ENCODE measurements around the gene VASH1. TPM values are rescaled to one million over a fixed set of nuclear protein-coding genes. Genes with fewer than 3 reads are reported as not detected.

VASH1 gene
- total RNA-seq, 2 donors from 2014 or later = 10.3 to 19.8 TPM

DNA sequence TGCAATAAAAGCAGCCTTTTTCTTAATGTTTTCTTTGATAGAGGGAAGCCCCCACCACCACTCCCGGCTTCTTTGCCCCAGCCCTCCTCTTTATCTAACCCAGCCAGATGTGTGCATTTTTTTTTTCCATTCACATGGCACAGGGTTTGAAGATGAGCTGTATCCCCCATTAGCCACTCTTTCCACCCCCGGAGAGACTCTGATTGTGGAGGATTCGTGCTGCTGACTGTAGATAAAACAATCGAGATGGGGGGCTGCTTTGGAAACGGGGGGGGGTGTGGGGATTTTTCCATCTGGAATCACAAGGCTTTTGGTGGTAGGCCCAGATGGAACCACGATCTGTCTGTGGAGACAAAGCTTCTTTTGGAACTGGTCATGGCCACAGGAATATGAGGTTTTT lies 46.2 kb upstream of the VASH1 start:
- peaks cover under 1% of the 10 kb centered on the region for H3K4me1 Mint-ChIP-seq
- no peak overlapping the region for H3K27ac ChIP-seq (ENCODE audit: low read depth, low read length)

DNA sequence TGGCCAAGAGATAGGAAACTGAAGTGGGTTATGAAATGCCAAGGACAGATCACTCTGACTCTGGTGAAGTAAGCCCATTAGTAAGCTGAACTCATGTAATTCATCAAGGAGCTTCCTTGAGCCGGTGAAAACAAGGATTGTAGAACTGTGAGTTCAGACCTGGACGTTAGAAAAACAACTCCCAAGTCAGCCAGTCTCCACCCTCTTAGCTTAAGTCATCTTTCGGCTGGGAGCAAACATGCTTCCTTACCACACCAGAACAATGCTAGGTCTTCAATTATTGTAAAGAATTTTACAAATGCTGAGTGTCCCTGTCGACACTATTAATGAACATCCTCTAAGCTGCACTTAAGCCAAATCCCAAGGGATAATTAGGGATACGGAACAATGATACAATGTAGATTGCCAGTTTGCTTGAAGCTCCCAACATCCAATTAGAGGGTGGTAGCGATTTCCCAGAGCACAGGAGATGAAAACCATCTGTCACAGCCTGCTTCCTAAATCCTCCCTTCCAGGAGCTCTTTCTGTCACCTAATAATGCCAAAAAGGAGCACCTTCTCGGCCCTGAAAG lies 45.7 kb upstream of the VASH1 start:
- no peak overlapping the region for H3K4me3 Mint-ChIP-seq
- no peak for DNase-seq
- Histone ChIP-seq H3K4me1 (ENCODE audit: control insufficient read depth, insufficient read depth, low read length) (no peaks in the 10 kb centered on the region), H3K36me3 (ENCODE audit: control insufficient read depth, insufficient read depth, low read length) (no peaks in the 10 kb centered on the region), H3K9me3 (ENCODE audit: control insufficient read depth, low read length) (no peaks in the 10 kb centered on the region), H3K4me3 (ENCODE audit: low read length) (no peak overlapping the region), H3K27ac (ENCODE audit: low read depth, low read length) (no peak overlapping the region), H3K9ac (ENCODE audit: extremely low read depth, low read length, poor library complexity, severe bottlenecking) (no peak overlapping the region), H3K27me3 (ENCODE audit: control insufficient read depth, insufficient read depth, low read length, poor library complexity, severe bottlenecking) (no peaks in the 10 kb centered on the region)
- no peaks in the 10 kb centered on the region for H3K9me3 Mint-ChIP-seq
- peaks cover 4% of the 10 kb centered on the region for H3K4me1 Mint-ChIP-seq
- TF ChIP-seq, protein P1, sequence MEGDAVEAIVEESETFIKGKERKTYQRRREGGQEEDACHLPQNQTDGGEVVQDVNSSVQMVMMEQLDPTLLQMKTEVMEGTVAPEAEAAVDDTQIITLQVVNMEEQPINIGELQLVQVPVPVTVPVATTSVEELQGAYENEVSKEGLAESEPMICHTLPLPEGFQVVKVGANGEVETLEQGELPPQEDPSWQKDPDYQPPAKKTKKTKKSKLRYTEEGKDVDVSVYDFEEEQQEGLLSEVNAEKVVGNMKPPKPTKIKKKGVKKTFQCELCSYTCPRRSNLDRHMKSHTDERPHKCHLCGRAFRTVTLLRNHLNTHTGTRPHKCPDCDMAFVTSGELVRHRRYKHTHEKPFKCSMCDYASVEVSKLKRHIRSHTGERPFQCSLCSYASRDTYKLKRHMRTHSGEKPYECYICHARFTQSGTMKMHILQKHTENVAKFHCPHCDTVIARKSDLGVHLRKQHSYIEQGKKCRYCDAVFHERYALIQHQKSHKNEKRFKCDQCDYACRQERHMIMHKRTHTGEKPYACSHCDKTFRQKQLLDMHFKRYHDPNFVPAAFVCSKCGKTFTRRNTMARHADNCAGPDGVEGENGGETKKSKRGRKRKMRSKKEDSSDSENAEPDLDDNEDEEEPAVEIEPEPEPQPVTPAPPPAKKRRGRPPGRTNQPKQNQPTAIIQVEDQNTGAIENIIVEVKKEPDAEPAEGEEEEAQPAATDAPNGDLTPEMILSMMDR (conservative IDR thresholded peaks at IDR 0.05) = no peak
- no peaks in the 10 kb centered on the region for H3K36me3 Mint-ChIP-seq (ENCODE audit: low read depth)
- no peak overlapping the region for H3K27ac Mint-ChIP-seq
- peaks cover 5% of the 10 kb centered on the region for H3K27me3 Mint-ChIP-seq (ENCODE audit: insufficient read depth)
- WGBS, 2 experiments (ENCODE audit: insufficient coverage in 1 of 2, insufficient read length in 1 of 2) = 72 to 81% methylated on average over 7 of the region's 7 CpGs

More for the DNA sequence above, 46.2 kb upstream of the VASH1 start:
- Mint-ChIP-seq H3K4me3 (no peak overlapping the region), H3K36me3 (ENCODE audit: low read depth) (no peaks in the 10 kb centered on the region), H3K27me3 (ENCODE audit: insufficient read depth) (peaks cover 5% of the 10 kb centered on the region), H3K27ac (no peak overlapping the region), H3K9me3 (no peaks in the 10 kb centered on the region)
- no peaks in the 10 kb centered on the region for H3K36me3 ChIP-seq (ENCODE audit: control insufficient read depth, insufficient read depth, low read length)
- H3K9ac ChIP-seq (ENCODE audit: extremely low read depth, low read length, poor library complexity, severe bottlenecking) = no peak overlapping the region
- no peaks in the 10 kb centered on the region for H3K4me1 ChIP-seq (ENCODE audit: control insufficient read depth, insufficient read depth, low read length)
- TF ChIP-seq, protein P1 (conservative IDR thresholded peaks at IDR 0.05) = no peak
- no peak overlapping the region for H3K4me3 ChIP-seq (ENCODE audit: low read length)
- H3K9me3 ChIP-seq (ENCODE audit: control insufficient read depth, low read length) = no peaks in the 10 kb centered on the region
- no peaks in the 10 kb centered on the region for H3K27me3 ChIP-seq (ENCODE audit: control insufficient read depth, insufficient read depth, low read length, poor library complexity, severe bottlenecking)
- WGBS, 2 experiments (ENCODE audit: insufficient coverage in 1 of 2, insufficient read length in 1 of 2) = 91 to 100% methylated on average over 1 to 6 of the region's 6 CpGs
- no peak for DNase-seq

DNA sequence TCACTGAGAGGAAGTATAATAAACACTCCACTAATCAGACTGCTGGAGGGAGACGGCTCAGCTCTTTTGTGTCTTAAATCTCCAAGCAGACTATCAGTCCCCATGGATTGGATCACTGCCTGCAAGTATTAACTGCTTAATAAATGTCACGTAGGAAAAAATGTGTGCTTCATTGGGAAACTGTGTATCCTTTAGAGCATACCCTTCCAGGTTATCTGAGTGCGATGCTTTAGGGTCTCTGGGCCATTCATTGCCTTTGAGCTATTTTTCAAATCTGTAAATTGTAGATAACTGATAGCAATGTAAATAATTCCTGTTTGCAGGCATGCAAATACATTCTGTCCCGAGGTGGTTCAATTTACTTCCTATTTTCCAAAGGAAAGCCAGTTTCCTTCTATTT lies 45.0 kb upstream of the VASH1 start:
- Histone ChIP-seq H3K9me3 (ENCODE audit: control insufficient read depth, low read length) (no peaks in the 10 kb centered on the region), H3K4me1 (ENCODE audit: control insufficient read depth, insufficient read depth, low read length) (no peaks in the 10 kb centered on the region), H3K4me3 (ENCODE audit: low read length) (no peak overlapping the region), H3K27me3 (ENCODE audit: control insufficient read depth, insufficient read depth, low read length, poor library complexity, severe bottlenecking) (no peaks in the 10 kb centered on the region), H3K9ac (ENCODE audit: extremely low read depth, low read length, poor library complexity, severe bottlenecking) (no peak overlapping the region), H3K36me3 (ENCODE audit: control insufficient read depth, insufficient read depth, low read length) (no peaks in the 10 kb centered on the region), H3K27ac (ENCODE audit: low read depth, low read length) (no peak overlapping the region)
- Mint-ChIP-seq H3K4me1 (peaks cover 4% of the 10 kb centered on the region), H3K27ac (no peak overlapping the region), H3K36me3 (ENCODE audit: low read depth) (no peaks in the 10 kb centered on the region), H3K9me3 (no peaks in the 10 kb centered on the region), H3K27me3 (ENCODE audit: insufficient read depth) (peaks cover 5% of the 10 kb centered on the region), H3K4me3 (no peak overlapping the region)
- TF ChIP-seq, protein P1 (conservative IDR thresholded peaks at IDR 0.05) = no peak
- 90 to 94% methylated on average over 2 to 4 of the region's 4 CpGs for WGBS, 2 experiments (ENCODE audit: insufficient coverage in 1 of 2, insufficient read length in 1 of 2)
- DNase-seq = no peak
